Germinal center (tissue), 1 donor: Measurements from ENCODE around the gene COL24A1.
A peak's percentile ranks its signal among the peaks of the same experiment; 100 is the strongest.
"Not testable (repeated sequence)": the region's sequence is repeated elsewhere in the genome, so short reads cannot be mapped to it uniquely, and the experiment has no call there.

ENCODE experiments used
- DNase-seq: peaks from one replicate; pipeline ENCODE4 v3.0.0; 2012; ENCODE audit warnings: mixed read lengths, low spot score

Gene COL24A1

DNA sequence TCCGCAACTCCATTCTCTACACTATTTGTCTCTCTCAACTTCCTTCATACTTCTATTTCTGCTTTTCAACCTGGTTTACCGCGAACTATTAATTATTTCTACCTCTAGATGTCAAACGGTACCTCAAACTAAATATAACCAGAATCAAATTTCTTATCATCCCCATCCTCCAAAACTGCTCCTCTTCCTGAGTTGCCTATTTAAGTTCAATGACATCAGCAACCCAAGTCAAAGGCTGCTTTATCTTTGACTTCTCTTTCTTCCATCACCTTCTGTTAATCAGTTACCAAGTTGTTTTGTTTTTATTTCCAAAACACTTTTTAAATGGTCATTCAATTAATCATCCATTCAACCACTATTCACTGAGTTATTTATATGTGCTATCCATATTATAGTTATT is 171.9 kb downstream of the COL24A1 start:
- DNase-seq = no peak

DNA sequence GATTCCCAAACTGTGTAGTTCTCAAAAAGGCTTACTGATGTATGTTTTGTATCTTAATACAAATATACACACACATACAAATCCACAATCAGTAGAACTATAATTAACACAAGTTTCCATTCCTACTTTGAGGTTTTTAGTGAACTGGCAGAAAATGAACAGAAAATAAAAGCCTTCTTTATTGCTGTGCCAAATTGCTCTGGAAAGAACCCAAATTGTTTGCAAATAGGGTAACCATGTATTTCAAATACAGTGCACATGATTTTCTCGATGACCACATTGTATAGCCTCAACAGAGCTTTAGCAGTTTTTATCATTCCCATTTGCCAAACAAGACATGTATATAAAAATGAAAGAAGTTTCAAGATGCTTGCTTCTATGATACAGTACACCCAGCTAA is 173.3 kb downstream of the COL24A1 start:
- no peak for DNase-seq

DNA sequence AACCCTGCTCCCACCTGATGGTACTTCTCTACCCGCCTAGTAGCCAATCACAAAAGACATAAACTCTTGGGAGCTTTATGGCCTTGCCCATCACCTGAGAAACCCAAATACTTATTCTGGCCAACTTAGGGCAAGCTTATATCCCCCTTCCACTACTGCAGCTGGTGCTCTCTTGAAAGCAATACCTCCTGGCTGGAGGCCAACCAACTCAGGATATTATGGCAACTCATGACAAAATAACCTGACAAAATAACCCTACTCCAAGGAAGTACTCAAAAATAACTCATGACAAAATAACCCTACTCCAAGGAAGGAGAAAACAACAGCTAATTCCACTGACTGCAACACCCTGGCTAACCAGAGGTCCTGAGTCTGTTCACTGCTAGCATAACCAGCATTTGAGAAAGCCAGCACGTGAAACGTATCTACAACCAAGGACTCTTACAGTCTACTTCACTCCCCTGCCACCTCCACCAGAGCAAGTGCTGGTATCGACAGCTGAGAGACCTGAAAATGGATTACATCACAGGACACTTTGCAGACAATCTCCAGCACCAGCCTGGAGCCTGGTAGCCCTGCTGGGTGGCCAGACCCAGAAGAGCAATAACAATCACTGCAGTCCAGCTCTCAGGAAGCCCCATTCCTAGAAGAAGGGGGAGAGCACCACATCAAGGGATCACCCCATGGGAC is 179.9 kb downstream of the COL24A1 start:
- no peak for DNase-seq

DNA sequence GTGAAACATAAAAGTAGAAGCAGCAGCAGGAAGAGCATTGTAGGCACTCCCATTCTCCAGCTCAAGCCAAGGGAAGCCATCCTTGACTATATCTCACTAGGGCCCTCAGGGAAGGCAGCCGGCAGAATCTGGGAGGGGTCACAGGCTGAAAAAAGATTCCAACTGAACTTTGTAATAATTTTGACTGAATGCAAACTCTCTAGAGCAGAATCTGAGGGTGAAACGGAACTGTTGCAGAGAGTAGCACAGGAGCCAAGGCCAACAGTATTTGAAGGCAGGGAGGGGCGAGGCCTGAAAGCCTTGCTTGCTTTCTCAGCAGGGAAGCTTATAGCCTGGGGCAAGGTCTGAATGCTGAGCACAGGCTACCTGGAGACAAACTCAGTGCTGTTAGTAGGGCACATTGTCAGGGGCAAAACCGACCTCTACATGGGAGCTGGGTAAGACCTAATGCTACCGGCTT is 180.6 kb downstream of the COL24A1 start:
- DNase-seq = no peak

DNA sequence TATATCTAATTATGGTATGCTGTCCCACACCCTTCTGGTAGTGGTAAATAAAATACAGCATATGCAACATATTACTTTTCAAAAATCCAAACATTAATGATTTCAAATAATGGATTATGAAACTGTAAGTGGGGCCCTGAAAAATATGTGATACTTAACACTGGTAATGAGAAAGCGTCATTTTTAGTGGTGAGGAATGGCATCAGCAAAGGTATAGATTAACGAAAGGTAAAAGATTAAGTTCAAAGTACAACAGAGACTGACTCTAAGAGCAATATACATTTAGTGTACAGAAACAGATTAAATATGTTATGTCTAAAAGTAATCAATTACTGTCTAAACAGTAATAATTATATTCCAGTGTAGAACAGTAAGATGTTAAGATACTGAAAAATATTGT is 194.1 kb downstream of the COL24A1 start:
- no peak for DNase-seq

DNA sequence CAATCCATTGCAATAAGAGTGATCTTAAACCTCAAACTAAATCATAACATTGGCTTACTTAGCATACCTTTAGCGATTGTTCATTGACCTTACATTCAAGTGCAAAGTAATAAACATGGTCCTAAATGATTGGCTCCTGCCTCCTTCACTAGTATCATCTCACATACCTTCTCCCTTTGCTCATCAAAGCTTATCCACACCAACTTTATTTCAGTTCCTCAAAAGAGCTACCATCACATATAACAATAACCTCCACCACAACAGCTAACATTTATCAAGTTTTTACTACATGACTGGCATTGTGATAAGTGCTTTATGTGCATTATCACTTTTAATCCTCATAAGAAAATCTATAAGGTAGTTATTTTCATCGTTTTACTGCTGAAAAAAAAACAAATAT is 198.8 kb downstream of the COL24A1 start:
- no peak for DNase-seq

DNA sequence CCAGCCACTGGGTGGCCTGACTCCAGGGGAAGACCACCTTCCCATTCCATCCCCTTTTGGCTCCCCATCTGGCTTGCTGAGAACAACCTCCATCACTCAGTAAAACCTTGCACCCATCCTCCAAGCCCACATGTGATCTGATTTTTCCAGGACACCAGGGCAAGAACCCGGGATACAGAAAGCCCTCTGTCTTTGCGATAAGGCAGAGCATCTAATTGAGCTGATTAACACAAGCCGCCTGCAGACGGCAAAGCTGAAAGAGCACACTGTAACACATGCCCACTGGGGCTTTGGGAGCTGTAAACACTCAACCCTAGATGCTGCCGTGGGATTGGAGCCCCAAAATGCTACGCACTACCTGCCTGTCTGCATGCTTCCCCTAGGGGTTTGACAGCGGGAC is 201.4 kb downstream of the COL24A1 start:
- not testable (repeated sequence) for DNase-seq

DNA sequence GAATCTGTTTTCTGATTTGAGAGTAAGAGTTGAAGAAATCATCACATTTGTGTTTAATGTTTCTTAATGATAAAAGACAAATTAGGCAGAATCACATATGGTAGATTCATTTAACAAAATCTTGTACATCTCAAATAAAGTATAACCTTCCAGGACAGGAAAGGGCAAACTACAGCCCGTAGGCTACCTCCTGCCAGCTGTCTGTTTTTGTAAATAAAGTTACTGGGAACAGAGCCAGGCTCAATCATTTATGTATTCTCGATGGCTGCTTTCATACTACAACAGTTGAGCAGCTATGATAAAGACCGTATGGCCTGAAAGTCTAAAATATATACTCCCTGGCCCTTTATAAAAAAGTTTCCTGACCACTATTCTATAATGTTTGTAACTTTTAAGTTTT is 204.1 kb downstream of the COL24A1 start:
- DNase-seq = no peak

DNA sequence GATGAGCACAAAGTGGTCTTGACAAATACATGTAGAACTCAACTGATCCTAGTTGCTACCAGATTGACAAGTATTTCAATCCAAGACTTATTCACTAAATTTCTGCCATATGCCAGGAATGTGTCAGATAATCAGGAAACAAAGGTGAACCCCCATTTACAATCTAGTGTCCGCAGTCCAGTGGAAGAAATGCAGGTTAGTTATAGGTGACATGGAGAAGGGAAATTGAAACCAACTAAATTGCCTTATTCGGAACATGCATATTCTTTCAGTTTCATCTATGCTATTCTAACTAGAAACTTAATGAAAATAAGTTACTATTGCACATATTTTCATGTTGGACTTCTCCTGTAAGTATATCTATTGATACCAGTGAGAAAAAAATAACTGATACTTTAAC is 209.4 kb downstream of the COL24A1 start:
- no peak for DNase-seq

DNA sequence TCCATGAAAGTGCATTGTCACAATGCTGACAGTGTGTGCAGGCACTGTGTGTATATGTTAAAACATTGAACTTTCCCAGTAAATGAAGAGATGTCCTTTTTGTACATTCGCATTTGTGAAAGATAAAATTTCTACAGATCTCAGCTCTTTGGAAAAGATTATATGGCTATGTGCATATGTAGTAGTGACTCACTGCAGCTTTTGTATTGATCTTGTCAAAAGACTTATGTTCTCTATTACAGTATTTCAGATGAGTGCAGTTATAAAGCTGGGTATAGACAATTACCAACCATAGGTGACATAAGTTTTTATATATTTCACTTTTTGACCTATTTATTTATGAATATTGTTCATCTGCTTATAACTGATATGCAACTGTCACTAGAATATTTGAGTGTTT is 212.6 kb downstream of the COL24A1 start:
- no peak for DNase-seq

DNA sequence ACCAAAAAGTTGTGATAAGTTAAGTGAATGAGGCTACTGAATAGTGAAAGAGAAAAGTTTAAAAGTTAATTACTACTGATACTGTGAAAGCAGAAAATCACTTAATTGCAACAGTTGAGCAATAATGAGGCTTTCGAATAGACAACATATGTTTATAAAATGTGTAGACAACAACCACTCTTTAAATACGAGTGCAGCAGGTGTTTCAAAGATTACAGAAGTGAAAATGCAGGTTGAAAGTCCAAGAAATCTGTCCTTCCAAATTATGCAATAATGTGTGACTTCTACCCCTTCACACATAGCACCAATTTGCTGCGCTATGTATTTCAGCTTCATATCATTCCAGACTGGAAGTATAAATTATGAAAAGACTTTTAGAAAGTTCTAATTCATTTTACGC is 213.0 kb downstream of the COL24A1 start:
- no peak for DNase-seq

DNA sequence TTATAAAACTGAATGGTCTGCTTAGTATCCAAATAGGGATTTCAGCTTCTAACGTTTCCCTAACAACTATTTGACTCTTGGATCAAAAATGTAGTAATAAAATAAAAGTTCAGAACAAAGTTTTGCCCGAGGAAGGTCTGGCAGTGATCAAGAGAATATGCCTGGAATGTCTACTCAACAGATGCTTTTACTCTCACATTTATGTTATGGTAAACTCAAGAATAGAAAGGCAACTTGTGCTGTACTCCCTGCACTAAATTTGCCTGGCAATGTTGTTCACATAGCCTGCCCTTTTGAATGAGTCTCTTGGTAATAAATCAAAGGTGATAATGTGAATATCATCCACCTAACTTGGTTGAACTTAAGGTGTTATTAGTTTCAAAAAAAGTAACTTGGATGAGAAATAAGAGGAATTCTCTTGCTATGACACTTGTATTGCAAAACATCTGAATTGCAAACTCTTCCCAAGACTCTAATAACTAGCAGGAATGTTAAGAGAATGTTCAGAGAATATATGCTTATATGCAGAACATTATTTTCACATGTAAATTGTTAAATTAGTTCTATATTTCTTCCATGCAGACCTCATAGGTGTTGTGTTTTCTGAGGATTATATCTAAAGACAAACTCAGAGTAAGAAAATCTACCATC is 215.8 kb downstream of the COL24A1 start:
- no peak for DNase-seq

DNA sequence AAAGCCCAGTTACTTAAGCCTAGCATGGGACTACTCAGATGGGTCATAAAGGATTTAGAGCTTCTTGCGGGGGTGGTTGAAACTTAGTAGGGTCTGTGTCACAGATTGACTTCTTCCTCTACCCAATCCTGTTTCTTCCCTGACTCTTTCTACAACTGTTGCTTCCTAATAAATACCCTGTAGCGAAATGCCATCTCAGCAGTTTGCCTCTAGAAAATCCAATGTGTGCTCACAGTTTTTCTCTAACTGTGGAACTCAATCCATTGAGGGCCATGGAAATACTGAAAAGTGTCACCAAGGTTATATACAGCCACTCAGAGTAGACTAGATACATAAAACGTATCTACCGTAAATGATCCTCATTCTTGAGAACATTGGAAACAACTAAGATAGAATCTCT is 217.7 kb downstream of the COL24A1 start:
- DNase-seq = no peak

DNA sequence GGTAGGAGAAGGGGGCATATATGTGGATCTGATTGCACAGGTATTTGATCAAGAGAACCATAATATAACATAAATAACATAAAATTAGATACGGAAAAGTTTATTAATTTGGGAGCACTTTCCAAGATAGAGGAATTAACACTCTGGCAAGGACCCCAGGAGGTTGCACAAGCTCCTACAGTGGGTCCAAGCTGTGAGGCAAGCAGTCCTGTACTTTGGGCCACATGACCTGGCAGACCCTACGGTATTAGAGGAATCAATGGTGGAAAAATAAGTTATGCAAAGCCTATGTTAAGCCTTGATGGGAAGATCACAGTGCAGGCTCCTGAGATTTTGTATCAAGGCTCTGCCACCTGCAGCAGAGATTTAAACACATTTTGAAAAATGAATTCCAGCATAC is 220.1 kb downstream of the COL24A1 start:
- DNase-seq = no peak

DNA sequence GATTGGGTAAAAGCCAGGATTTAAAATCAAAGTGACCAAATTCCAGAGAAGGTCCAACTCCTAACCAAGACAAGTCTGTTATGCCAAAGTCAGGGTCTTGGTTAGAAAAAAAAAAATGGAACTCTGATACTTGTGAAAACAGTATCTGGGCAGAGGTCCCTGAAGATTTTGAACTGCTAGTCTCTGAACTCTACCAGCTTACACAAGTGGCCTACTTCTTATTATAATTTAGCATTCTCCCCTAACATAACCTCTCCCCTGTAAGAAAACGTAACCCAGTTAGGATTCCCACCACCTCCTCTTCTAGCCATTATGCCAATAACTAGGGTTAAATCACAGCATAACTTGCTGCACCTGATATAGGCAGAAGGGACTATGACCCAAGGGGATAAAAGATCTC is 220.5 kb downstream of the COL24A1 start:
- DNase-seq = no peak

DNA sequence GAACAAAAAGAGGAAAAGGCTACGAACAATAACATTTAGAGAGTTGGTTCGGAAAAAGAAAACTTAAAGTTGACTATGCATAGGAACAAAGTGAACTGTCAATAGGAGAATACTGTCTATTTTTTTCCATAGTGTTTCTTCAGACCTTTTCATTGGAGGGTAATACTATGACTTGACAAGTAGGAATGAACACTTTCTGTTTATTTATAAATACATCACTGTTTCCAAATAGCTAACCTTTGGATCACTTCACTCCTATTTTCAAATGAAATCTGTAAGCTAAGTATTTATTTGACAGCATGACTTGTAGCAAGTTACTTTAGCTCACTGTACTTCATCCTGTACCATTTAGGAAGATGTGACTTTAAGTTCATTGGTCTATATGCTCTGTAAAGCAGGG is 221.3 kb downstream of the COL24A1 start:
- no peak for DNase-seq

DNA sequence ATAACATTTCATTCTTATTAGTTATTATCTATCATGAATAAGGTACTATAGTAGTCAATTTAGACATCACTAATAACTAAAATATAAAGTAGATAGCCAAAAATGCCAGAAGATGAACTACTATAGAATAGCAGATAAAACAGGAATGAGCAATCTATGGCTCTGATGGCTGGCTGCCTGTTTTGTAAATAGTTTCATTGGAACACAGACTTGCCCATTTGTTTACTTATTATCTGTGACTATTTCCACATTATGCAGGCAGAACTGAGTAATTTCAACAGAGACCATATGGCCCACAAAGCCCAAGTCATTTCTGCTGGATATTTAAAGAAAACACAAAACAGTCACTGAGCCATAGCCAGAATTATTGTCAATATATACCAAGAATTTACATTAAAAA is 222.1 kb downstream of the COL24A1 start:
- DNase-seq = no peak

DNA sequence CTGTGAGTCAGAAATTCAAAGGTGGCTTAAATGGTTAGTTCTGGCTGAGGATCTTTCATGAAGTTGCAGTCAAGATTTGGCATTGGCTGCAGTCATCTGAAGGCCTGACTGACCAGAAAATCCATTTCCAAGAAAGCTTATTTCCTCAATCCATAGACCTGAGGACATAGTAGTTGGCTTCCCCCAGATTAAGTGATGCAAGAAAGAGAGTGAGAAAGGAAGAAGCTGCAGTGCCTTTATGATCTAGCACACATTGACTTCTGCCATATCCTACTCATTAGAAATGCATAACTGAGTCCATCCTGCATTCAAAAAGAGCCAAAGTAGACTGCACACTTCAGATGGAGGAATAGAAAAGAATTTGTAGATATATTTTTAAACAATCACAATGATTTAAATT is 222.6 kb downstream of the COL24A1 start:
- no peak for DNase-seq

DNA sequence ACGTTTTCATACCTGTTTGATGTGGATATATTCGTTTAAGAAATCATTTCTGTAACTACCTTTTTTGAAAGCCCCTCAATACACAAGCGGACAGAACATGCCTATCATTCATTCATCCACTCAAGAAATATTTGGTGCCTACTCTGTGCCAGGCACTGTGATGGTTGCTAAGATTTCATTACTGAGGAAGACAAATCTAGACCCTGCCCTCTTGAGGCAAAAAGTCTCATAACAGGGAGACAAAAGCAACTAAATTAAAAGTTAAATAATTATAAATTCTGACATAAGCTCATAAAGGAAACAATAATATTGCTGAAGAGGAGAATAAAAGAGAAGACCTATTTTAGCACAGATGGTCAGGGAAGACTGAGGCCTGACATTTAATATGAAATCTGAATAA is 244.8 kb downstream of the COL24A1 start:
- no peak for DNase-seq

DNA sequence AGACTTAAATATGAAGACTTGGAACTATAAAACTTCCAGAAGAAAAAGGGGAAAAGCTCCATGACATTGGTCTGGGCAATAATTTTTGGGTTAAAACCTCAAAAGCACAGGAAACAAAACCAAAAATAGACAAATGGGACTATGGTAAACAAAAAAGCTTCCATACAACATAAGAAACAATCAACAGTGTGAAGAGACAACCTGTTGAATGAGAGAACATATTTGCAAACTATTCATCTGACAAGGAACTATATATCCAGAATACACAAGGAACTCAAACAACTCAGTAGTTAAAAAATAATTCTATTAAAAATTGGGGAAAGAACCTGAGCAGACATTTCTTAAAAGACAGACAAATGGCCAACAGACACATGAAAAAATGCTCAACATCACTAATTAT is 255.7 kb downstream of the COL24A1 start:
- no peak for DNase-seq

DNA sequence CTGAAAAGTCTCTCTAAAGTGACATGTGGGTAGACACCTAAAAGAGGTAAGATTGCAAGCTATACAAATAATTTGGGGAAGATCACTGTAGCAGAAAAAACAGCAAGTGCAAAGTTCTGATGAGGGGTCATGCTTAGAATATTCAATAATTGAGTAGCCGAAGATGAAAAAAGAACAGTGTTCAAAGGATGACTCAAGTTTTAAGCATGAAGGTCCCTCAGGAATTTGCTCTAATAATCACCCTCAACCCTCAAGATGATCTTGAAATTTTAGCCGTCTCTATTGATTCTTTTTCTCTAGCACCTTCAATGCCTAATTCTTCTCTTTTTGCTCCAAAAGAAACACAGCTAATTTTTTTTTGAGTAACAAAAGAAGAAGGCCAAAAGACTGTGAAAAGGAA is 257.7 kb downstream of the COL24A1 start:
- no peak for DNase-seq

DNA sequence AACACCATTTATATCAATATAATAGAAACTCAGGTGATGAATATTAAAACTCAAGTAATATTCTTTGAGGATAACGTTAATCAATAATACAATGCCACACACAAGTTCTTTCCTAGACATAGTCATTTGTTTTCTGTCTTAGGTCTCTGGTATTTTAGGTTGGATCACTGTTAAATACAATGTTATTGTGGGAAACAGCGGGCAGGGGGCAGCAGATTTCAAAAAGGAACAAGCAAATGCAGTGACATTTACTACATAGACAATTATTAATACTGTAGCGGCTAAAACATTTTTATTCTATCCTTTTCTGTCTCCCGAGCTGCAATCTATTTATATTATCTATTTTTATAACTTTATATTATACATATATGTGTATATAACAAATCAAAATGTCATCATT is 261.9 kb downstream of the COL24A1 start:
- peak; percentile 5 for DNase-seq

DNA sequence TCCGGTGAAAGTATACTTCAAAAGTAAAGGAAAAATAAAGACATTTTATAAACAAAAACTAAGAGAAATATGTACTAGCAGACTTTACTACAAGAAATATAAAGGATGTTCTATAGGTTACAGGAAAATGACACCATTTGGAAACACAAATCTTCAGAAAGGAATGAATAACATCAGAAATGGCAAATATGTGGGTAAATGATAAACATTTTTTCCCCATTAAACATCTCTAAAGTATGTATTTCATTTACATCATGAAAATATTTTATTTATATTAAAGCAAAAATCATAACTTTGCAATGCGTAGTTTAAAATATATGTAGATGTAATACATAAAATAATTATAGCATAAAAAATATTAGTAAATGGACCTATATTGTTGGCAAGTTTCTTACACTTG is 264.2 kb downstream of the COL24A1 start:
- DNase-seq = no peak

DNA sequence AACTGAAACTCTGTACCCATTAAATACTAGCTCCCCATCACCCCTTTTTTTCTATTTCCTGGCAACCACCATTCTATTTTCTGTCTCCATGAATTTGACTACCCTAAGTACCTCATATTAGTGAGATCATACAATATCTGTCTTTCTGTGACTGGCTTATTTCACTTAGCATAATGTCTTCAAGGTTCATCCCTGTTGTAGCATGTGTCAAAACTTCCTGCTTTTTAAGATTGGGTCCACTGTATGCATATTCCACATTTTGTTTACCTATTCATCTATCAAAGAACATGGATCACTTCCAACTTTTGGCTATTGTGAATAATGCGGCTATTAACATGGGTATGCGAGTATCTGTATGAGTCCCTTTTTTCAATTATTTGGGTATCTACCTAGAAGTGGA is 266.7 kb downstream of the COL24A1 start:
- no peak for DNase-seq
